Measurements from ENCODE around the gene SPATA31D3. TPM values are rescaled to one million over a fixed set of nuclear protein-coding genes. Genes with fewer than 3 reads are reported as not detected.
"Not testable (repeated sequence)": the region's sequence is repeated elsewhere in the genome, so short reads cannot be mapped to it uniquely, and the experiment has no call there.

Gene SPATA31D3
- total and polyA plus RNA-seq, 8 donors, result not detected

- TF ChIP-seq CTCF (IDR thresholded peaks at IDR 0.05), result no peak
- Histone ChIP-seq H3K27me3 (no peaks in the 10 kb centered on the region), H3K4me3 (no peak overlapping the region), H3K27ac (no peak overlapping the region), H3K9me3 (no peaks in the 10 kb centered on the region), H3K36me3 (no peaks in the 10 kb centered on the region), H3K4me1 (no peaks in the 10 kb centered on the region)
- ATAC-seq (no peak), DNase-seq (no peak), FAIRE-seq (no peak)
- intact Hi-C loops (cut with DNase I), result no loop called here
Observed at GRCh38 chr9:81980568-81980967, 37.3 kb downstream of the SPATA31D3 start.

GRCh38 chr9:81981883-81982282 is 38.6 kb downstream of the SPATA31D3 start:
- Histone ChIP-seq H3K4me3 (no peak overlapping the region), H3K9me3 (no peaks in the 10 kb centered on the region), H3K27ac (no peak overlapping the region), H3K4me1 (no peaks in the 10 kb centered on the region), H3K36me3 (no peaks in the 10 kb centered on the region), H3K27me3 (no peaks in the 10 kb centered on the region)
- intact Hi-C loops (cut with DNase I), result no loop called here
- DNase-seq (no peak), ATAC-seq (no peak), FAIRE-seq (no peak)
- no peak for TF ChIP-seq CTCF (IDR thresholded peaks at IDR 0.05)
- WGBS, 2 donors, result 84 to 93% methylated on average over 4 of the region's 4 CpGs

- no peaks in the 10 kb centered on the region for H3K27me3 ChIP-seq
- no peaks in the 10 kb centered on the region for H3K9me3 ChIP-seq
- H3K36me3 ChIP-seq, result no peaks in the 10 kb centered on the region
- DNase-seq (no peak), FAIRE-seq (no peak), ATAC-seq (no peak)
- H3K4me3 ChIP-seq, result no peak overlapping the region
- intact Hi-C loops (cut with DNase I), result no loop called here
- H3K4me1 ChIP-seq, result no peaks in the 10 kb centered on the region
- no peak overlapping the region for H3K27ac ChIP-seq
- 63 to 82% methylated on average over 6 of the region's 6 CpGs for WGBS, 2 donors
- no peak for TF ChIP-seq CTCF (IDR thresholded peaks at IDR 0.05)
Observed at GRCh38 chr9:81984928-81985327, 41.6 kb downstream of the SPATA31D3 start.

GRCh38 chr9:81986051-81986450 is 42.8 kb downstream of the SPATA31D3 start:
- ATAC-seq, result no peak
- no peak for DNase-seq
- WGBS, 2 donors, result 58 to 76% methylated on average over 1 of the region's 1 CpG
- TF ChIP-seq CTCF (IDR thresholded peaks at IDR 0.05), result no peak
- Histone ChIP-seq H3K4me3 (no peak overlapping the region), H3K4me1 (no peaks in the 10 kb centered on the region), H3K27me3 (no peaks in the 10 kb centered on the region), H3K9me3 (no peaks in the 10 kb centered on the region), H3K36me3 (no peaks in the 10 kb centered on the region), H3K27ac (no peak overlapping the region)
- no peak for FAIRE-seq
- intact Hi-C loops (cut with DNase I), result no loop called here

- H3K4me3 ChIP-seq; H3K36me3 ChIP-seq; DNase-seq; H3K4me1 ChIP-seq; FAIRE-seq; ATAC-seq; intact Hi-C loops (cut with DNase I); H3K9me3 ChIP-seq; H3K27ac ChIP-seq; H3K27me3 ChIP-seq: not testable (repeated sequence)
- WGBS, 2 donors, result 92 to 96% methylated on average over 1 of the region's 1 CpG
Observed at GRCh38 chr9:81988472-81988871, 45.2 kb downstream of the SPATA31D3 start, which contains the start of gene SPATA31D1. Gene SPATA31D1, plus strand, starts transcription at chr9:81988772. Its CDS starts 47 bp downstream, at chr9:81988819.

- no peak for TF ChIP-seq CTCF (IDR thresholded peaks at IDR 0.05)
- WGBS, 2 donors, result 91 to 100% methylated on average over 1 of the region's 1 CpG
- intact Hi-C loops (cut with DNase I), result no loop called here
- Histone ChIP-seq H3K27ac (no peak overlapping the region), H3K9me3 (no peaks in the 10 kb centered on the region), H3K27me3 (no peaks in the 10 kb centered on the region), H3K4me1 (no peaks in the 10 kb centered on the region), H3K36me3 (no peaks in the 10 kb centered on the region), H3K4me3 (no peak overlapping the region)
- ATAC-seq (no peak), FAIRE-seq (no peak), DNase-seq (no peak)
Observed at GRCh38 chr9:81989700-81990099, 46.4 kb downstream of the SPATA31D3 start.
